Limb (tissue), 2 donors: ENCODE data around the gene HNRNPA3.
"Not testable (repeated sequence)": the region's sequence is repeated elsewhere in the genome, so short reads cannot be mapped to it uniquely, and the experiment has no call there.

Source experiments
- DNase-seq, 2 donors: peaks; one replicate each; pipeline ENCODE4 v3.0.0-alpha.2; 2016; ENCODE audit errors: extremely low spot score in 2 of 2

Gene HNRNPA3

DNA sequence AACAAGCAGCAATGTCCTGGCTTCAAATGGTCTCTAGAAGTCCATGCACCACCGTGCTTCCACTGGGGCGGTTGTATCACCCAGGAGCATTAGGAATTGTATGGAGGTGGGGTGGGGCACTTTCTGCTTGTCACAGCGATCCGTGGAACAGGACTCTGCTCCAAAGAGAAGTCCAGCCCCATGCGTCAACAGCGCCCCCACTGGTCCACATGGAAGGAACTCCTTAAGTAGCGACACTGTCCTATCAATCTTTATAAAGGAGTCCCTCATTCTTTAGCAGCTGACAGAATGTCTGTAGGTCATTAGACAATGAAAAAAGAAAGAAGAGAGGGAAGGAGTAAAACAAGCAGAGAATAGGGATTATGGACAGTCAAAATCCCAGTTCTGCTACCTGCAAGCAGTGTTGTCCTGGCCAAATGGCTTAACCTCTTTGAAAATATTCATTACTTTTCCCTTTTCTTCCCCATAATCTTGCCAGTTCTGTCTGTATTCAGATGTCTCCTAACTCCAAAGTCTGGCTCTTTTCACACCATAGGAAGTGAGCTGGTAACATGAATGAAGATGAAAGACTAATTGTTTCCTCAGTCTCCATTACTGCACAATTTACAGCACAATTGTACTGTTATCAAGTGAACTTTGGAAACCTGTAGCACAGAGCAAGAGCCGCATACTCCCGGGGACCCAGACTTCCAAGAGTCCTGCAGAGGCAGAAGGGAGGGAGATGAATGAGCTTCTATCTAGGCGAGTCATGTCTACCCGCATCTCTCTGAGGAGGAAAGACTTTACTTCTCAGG, 42.0 kb downstream of the HNRNPA3 start:
- no peak for DNase-seq

DNA sequence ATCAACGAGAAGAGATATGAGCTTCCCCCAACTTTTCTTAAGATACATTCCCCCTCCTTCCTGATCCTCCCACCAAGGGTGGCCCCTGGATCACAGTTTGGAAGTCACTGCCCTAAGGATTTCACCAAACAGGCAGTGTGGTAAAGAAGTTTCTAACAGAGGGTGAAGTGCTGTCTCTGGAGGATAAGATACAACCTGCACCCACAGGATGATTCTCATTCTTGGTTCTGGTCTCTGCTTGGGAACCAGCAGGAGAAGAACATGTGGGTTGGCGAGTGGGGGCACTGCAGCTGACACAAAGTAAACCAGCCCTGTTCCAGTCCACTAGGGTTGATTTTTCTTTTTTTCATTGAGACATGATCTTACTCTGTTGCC, 42.6 kb downstream of the HNRNPA3 start:
- DNase-seq, result no peak

DNA sequence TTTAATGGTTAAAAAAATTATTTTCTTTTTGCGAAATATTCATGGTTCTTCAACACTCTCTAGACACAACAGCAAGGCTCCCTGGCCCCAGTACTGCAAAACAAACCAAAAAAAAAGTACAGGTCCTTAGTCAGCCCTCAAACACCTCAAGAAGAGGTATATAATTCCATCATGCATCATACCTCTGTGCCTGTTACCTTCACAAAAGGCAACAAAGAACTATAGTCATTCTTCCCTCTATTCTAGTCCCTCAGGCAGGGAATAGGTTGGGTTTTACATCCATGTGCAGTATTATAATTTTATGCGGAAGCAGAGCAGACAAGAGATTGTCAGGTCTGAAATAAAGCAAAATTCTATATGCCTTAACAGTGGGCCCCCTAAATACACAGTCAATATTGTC, 43.4 kb downstream of the HNRNPA3 start:
- DNase-seq, result no peak

DNA sequence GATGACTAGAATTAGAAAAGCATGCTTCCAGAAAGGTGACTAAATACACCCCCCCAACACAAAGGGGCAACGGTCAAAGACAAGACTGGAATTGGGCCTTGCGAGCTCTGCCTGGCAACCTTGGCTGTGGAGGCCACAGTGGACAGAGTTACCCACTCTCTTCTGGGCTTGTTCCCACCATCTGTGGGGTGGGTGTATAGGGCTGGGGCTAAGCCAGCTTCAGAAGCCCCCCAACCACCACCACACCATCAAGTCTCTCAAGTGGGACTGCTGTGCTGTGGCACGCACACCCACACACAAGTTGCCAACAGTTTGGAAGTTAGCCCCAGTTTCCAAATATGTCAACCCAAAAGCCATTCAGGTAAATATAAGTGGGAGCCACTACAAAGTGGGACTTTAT, 44.1 kb downstream of the HNRNPA3 start:
- no peak for DNase-seq

DNA sequence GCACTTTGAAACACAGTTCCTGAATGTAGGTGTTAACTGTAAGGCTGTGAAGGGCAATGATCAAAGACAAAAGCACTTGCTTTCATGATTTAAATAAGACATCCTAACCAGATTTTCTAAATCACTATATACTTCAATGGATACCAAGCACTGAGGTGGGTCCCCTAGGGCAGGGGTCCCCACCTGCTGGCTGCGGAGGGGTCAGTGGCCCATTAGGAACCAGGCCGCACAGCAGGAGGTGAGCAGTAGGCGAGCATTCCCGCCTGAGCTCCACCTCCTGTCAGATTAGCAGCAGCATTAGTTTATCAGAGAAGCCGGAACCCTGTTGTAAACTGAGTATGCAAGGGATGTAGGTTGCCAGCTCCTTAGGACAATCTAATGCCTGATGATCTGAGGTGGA, 44.9 kb downstream of the HNRNPA3 start:
- no peak for DNase-seq

DNA sequence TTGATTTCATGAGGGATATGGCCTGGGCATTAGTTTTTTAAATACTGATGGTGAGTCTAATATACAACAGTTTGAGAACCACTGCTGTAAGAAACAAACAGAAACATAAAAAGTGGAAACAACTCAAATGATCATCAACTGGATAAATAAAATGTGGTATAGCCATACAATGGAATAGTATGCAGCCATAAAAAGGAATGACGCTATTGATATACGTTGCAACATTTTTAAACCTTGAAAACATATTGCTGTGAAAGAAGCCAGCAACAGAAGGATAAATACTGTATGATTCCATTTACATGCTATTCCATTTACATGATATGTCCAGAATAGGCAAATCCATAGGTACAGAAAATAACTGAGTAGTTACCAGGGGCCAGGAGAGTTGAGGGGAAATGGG, 45.5 kb downstream of the HNRNPA3 start:
- no peak for DNase-seq

DNA sequence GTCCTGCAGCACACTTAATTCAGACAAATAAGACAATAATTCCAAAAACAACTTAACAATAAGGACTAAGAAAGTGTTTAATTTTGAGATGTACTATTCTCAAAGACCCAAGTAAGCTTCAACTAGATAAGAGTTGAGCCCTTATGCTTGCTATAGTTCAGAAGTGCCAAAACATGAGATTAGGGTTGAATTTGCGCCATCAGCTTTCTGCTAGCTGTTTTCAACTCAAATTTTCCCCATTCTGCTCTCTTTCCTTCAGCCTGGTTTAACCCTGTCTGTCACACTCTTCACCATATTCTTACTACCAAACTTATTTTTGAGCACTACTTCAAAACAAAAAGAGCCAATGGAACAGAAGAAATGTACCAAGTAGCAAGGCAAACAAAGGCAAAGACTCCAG, 47.8 kb downstream of the HNRNPA3 start:
- no peak for DNase-seq

DNA sequence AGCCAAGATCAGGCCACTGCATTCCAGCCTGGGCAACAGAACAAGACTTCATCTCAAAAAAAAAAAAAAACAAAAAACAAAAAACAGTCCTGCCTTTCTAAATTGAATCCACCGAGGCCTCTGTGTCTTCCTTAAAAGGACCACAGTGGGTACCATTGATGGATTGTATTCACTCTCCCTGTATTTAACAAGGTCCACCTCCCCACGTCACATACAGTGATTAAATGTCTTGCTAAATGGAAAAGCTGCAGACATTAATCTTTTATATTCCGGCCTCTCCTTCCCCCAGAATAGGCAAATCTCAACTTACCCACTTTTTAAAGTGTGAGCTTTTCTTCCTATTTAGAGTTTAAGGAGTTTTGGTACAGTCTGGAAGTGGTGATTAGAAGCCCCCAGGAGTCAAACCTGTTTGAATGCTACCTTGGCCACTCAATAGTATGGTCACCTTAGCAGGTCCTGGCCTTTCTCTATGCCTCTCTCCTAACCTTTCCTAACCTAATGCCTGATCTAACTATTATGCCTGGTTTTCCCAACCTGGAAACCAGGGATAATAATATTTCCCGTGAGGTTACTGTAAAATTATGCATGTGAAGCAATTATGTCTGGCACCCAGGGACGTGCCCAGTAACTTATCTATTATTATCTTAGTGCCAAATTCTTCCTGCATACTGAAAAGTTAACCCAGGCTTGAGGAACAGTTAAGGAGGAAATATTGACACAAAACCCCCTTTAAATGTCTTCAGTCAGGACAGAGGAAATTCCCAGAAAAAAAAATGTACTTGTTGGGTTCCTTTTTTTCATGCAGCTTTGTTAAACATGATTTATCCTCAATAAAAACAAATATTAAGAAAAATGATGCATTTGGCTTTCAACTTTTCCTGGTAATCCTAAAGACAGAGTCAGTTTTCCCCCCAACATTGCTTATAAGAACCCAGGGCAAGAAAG, 48.8 kb downstream of the HNRNPA3 start:
- DNase-seq, result no peak

DNA sequence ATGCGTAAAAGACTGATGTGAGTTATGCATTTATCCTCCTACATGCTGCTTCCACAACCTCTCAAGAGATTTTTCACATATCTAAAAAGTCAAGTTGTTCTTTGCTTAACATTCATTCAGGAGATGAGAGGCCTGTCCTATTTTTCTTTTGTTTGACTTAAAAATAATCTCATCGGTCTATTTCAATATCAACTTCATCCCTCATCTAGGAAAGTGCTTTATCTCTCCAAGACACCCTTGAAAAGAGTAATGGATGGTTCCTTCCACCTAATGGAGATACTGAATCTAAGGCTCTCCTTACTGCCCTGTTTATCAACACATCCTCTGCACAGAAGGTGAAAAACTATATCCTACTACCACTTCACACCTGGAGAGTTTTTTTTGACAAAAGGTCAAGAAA, 49.5 kb downstream of the HNRNPA3 start:
- DNase-seq, result no peak

DNA sequence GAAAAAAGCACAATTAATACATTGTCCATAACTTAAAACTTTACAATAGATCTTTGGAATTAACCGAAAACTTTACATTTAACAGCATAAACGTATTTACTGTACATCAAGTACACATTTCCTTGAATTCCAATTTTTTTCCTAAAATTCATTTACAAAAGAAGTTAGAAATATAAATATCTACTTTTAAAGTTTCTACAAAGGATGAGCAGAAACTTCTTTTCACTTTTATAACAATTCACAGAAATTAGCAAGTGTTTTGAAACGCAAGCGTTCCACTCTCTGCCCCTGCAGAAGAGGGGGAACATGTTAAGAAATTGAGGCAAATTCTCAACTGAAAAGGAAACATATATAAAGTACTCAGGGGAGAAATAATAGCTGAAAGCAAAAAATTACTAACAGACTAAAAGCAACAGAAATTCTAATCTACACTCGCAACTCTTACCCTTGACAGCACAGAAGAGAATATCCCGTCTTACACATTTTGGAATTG, 50.4 kb downstream of the HNRNPA3 start:
- DNase-seq, result no peak

DNA sequence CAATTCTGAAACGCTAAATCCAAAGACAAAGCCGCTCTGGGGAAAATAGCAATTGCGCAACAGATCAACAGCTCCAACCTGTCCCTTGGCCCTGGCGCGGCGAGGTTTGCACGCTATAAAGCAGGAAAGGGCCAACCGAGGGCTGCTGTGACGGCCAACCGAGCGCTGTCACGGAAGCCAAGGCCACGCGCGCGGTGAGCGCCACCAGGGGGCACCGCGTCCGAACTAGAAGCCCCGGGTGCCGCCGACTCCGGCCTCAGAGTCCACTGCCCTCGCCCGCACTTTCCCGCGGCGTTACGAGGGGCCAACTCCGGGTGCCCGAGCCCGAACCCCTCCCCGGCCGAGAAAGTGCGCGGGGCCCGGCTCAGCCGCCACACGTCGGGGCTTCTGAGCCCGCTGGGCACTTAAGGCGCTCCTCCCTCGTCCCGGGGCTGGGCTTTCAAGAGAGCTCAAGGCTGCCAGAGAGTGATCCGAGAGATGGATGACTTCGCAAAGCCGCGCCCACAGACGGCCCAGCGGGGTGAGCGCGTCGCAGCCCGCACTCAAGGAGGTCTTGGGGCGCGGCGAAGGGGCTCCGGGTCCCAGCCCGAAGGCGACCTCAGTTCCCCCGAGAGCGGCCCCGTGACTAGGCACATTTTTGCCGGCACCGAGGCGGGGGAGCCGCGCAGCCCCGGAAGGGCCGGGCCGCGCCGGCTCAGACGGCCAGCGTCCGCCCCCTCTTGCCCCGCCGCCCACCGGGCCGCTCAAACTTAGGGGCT, 51.0 kb downstream of the HNRNPA3 start:
- DNase-seq, result peak; percentile 95 to 99

DNA sequence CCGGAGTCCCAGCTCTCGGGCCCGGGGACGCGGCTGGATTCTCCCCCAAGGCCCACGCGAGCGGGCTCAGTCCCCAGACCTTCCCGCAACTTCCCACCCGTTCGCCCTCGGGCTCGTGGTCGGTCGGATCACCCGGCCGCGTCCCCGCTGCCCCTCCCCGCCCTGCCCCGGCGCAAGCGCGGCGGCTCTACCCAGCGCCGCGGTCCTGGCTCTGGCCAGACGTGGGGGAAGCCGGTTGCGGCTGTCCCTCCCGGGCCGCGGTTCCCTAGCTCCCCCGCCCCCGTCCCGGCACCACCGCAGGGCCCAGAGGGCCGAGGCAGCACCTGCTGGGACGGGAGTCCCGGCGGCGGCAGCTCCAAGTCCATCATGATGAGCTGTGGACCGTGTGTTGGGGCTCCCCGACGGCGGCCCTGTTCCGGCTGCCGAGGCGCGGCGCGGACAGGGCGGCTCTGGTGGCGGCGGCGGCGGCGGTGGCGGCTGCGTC, 51.7 kb downstream of the HNRNPA3 start:
- DNase-seq, result no peak

DNA sequence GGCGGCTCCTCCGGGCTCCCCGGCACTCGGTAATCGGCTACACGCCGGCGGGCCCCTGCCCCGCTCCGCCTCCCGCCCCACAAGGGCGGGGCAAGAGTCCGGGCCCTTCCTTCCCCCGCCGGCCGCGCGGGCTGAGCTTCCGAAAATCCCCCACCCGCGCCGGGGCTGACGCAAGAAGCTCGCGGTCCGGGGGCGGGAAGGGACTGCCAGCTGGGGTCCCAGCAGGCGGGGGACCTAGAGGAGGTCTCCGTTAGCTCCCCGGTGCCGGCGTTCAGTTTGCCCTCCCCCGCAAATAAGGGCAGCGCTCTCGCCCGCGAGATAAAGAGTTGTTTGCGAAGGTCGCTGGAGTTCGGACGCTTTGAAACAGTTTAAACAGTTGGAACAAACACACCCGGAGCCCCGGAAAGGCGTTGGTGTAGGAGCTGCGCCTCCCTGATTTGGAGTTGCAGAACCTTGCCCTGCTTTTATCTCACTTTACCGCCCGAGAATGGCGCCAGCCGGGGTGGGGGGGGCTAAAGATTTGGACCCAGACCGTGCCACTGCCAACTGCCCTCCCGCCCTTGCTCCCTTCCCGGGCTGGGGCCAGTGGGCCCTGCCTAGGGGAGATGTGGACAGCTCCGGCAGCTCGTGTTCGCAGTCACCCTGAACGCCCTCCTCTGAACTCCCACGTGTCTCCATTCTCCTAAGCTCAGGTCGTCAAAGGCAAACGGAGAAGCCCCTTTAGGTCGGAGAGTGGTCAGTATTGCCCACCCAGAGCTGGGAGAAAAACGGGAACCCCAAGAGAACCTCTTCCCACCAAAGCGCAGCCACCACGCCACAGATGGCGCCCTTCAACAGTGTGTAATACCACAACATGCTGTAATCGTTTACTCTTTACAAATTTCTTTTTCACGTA, 52.3 kb downstream of the HNRNPA3 start, which contains the start of gene NFE2L2:
TSS of gene NFE2L2 (minus strand) at position 35 of the 895 bp plus-strand sequence. CDS start 151 bp downstream, outside the sequence.
- DNase-seq, result peak; percentile 91 to 94

DNA sequence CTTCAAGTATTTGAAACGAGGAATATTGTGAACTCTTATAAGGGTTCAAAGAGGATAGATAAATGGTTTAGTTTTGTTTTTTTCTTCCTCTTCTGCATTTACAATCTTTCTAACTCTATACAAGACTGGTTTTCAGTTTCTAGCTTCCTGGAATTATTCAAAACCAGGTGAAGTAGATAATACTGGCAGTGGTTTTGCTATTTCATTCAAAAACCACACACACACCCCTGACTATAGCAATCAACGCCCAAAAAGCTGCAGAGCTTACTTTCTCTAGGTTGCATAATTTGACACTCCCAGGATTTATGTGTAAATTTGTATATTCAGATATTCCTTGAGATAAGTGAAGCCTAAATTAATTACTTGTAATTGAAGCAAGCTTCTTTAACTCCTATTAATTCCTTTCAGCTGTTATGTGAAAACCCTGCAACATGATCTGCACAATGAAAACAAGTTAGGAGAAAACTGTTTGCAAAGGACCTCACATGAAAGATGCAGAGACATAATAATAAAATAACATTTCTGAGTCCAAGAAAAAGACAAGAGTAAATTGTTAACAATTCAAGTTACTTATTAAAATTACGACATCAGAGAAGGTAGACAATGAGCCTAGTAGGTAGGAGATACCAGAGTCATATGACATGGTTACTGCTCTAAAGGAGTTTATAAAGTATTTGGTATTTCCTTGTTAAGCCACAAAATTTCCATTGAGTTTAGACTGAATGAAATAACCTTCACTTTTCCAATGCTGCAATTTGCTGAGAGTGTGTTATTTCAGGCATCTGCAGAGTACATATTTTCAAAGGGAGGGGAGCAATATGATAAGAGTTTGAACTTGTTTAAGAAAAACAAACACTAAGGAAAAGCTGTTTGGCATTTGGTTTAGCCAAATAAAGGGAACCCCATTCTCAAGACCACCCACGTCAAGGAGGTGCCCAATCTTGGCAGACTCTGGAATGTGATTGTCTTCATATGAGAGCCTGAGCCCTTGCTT, 53.5 kb downstream of the HNRNPA3 start:
- no peak for DNase-seq

DNA sequence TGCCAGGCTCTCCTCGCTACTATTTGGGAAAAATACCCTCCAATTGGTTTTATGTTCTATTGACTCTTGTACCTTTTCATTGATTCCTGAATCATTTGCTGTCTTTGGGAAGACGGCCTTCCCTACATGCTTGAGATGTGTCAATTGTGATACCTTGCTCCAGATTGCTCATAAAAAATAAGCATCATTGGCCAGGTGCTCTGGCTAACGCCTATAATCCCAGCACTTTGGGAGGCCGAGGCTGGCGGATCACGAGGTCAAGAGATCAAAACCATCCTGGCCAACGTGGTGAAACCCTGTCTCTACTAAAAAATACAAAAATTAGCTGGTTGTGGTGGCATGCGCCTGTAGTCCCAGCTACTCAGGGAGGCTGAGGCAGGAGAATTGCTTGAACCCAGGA, 54.4 kb downstream of the HNRNPA3 start:
- not testable (repeated sequence) for DNase-seq

DNA sequence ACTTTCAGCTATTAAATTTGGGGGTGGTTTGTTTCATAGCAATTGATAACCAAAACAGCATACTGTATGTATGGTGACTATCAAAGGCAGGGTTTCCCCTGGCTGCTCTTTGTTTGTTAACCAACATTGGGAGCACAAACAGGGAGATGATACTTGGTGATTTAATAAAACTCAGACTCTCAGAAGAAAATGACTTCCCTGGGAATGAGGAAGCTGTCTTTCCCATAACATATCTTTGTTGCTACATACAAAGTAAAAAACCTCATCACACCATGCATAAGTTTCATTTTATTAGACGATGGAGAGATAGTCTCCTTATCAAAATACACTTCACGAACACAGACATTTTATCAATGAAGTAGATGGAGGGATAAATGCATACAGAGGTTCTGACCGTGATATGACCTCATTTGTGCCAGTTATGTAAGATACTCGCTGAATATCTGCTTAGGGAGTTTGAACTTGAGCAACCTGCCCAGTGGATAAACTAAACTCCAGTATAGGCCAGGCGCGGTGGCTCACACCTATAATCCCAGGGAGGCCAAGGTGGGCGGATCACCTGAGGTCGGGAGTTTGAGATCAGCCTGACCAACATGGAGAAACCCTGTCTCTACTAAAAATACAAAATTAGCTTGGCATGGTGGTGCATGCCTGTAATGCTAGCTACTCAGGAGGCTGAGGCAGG, 55.7 kb downstream of the HNRNPA3 start:
- no peak for DNase-seq

DNA sequence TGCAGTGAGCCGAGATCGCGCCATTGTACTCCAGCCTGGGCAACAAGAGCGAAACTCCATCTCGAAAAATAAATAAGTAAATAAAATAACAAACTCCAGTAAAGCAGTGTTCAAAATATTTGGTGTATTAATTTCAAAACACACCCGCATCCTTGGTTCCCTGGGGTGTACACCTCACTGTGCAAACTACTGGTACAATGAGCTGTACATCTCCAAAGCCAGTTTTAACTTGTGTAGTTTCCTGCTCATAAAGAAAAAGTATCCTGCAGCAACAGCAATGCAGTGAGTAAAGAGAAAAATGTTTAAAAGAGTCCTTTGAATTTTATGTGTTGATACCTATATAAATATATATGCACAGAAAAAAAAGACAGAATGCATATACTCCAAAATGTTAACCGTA, 56.3 kb downstream of the HNRNPA3 start:
- DNase-seq, result no peak

DNA sequence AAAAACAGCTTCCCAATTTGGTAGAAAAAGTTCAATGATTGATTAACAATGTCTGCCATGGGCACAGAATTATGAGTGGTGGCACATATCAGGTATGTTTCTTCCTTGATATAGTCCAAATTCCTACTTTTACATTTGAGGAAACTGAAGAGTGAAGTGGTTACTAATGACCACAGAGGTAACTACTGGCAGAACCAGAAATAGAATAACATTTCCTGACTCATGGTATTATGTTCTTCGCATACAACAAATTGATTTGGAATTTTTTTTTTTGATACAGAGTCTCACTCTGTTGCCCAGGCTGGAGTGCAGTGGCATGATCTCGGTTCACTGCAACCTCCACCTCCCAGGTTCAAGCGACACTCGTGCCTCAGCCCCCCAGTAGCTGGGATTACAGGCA, 57.9 kb downstream of the HNRNPA3 start:
- no peak for DNase-seq
